Measurements from ENCODE around the gene SELENON. TPM values are rescaled to one million over a fixed set of nuclear protein-coding genes. Genes with fewer than 3 reads are reported as not detected.

SELENON gene
- total and polyA plus RNA-seq, 2 of the 13 experiments (the other 11 are each of a cell fraction or from before 2014, with no cell fraction given): 3.8 to 8.0 TPM

GRCh38 chr1:25765923-25766589 lies 33.9 kb upstream of the SELENON start (continued):
- TF ChIP-seq SNAPC5 (CRISPR knock-in tag; IDR thresholded peaks at IDR 0.05; ENCODE audit: borderline replicate concordance) (no peak), MEIS1 (CRISPR knock-in tag; IDR thresholded peaks at IDR 0.05; ENCODE audit: borderline replicate concordance) (no peak), ETV5 (CRISPR knock-in tag; IDR thresholded peaks at IDR 0.05; ENCODE audit: borderline replicate concordance) (no peak), NFIB (CRISPR knock-in tag; IDR thresholded peaks at IDR 0.05; ENCODE audit: borderline replicate concordance) (no peak)

- H2AFZ ChIP-seq (ENCODE audit: low read length): no peak overlapping the region
- in situ Hi-C loops (cut with HindIII; ENCODE audit: extremely low pct_ligation_motif_present, low pct_unique_long_range_greater_than_20kb) (no loop called here), intact Hi-C loops (cut with micrococcal nuclease; ENCODE audit: unreplicated experiment) (no loop called here)
- no peaks in the 10 kb centered on the region for H4K20me1 ChIP-seq (ENCODE audit: insufficient read depth, low read length)
- no peak for FAIRE-seq
- no peak for TF ChIP-seq ZNF850 (CRISPR knock-in tag; conservative IDR thresholded peaks at IDR 0.05)
- no peak for TF ChIP-seq ZNF12 (CRISPR knock-in tag; IDR thresholded peaks at IDR 0.05)
- no peak for TF ChIP-seq REL (CRISPR knock-in tag; conservative IDR thresholded peaks at IDR 0.05)
- TF ChIP-seq MBNL3 (CRISPR knock-in tag; conservative IDR thresholded peaks at IDR 0.05): no peak
- no peak for TF ChIP-seq ATM (IDR thresholded peaks at IDR 0.05; ENCODE audit: borderline replicate concordance)
- no peak for TF ChIP-seq KMT2B (CRISPR knock-in tag; IDR thresholded peaks at IDR 0.05)
- no peak for TF ChIP-seq PPARG (CRISPR knock-in tag; conservative IDR thresholded peaks at IDR 0.05)
- TF ChIP-seq ZBTB26 (CRISPR knock-in tag; IDR thresholded peaks at IDR 0.05; ENCODE audit: borderline replicate concordance): no peak
- TF ChIP-seq ZNF800 (CRISPR knock-in tag; IDR thresholded peaks at IDR 0.05): no peak
- TF ChIP-seq KAT7 (CRISPR knock-in tag; IDR thresholded peaks at IDR 0.05; ENCODE audit: borderline replicate concordance): no peak
- TF ChIP-seq SKIL (CRISPR knock-in tag; IDR thresholded peaks at IDR 0.05; ENCODE audit: borderline replicate concordance): no peak
- TF ChIP-seq DBP (CRISPR knock-in tag; IDR thresholded peaks at IDR 0.05; ENCODE audit: not compliant biosample characterization): no peak
- no peak overlapping the region for H3K4me2 ChIP-seq (ENCODE audit: low read depth, low read length)
- BruUV-seq (replicated peaks): no TSS peak
- H3K4me1 ChIP-seq (ENCODE audit: insufficient read depth, low read length): peaks cover 22% of the 10 kb centered on the region
- no peak overlapping the region for H3K9ac ChIP-seq (ENCODE audit: insufficient read depth, low read depth, low read length)
- WGBS (ENCODE audit: low lambda C conversion rate): 78% methylated on average over 4 of the region's 13 CpGs
- no peaks in the 10 kb centered on the region for H3K79me2 ChIP-seq (ENCODE audit: insufficient read depth, low read length)
- ChIA-PET POLR2A (no interaction called here), CTCF (ENCODE audit: low intra/inter-chr PET ratio, low total read pairs) (no interaction called here)
- H3K36me3 ChIP-seq (replicated peaks in 1 of 2; ENCODE audit: control insufficient read depth in 1 of 2, insufficient read depth in 2 of 2, low read length in 2 of 2): no peaks in the 10 kb centered on the region
- H3K27me3 ChIP-seq (ENCODE audit: control insufficient read depth in 1 of 2, insufficient read depth in 2 of 2, low read length in 2 of 2): peaks cover 7 to 14% of the 10 kb centered on the region in 2 experiments
- ATAC-seq: no peak
- no peak for DNase-seq (ENCODE audit: low spot score)
- H3K27ac ChIP-seq (ENCODE audit: extremely low read length, insufficient read depth, low read length): no peak overlapping the region
- H3K4me3 ChIP-seq (replicated peaks in 1 of 3; ENCODE audit: insufficient read depth in 1 of 3, low read depth in 2 of 3, low read length in 3 of 3): no peak overlapping the region
- no peaks in the 10 kb centered on the region for H3K9me3 ChIP-seq (ENCODE audit: low read length)
Measured at GRCh38 chr1:25766721-25767436, 33.1 kb upstream of the SELENON start.
